ENCODE results near the gene CCDC40.

Gene CCDC40

GRCh38 chr17:80053102-80053501 is 16.7 kb downstream of the CCDC40 start:
- no peak for DNase-seq

GRCh38 chr17:80055597-80055996 is 19.2 kb downstream of the CCDC40 start:
- no peak for DNase-seq

GRCh38 chr17:80058311-80058955 is 22.0 kb downstream of the CCDC40 start:
- no peak for DNase-seq

GRCh38 chr17:80060644-80061043 is 24.2 kb downstream of the CCDC40 start:
- no peak for DNase-seq

GRCh38 chr17:80061421-80061820 is 25.0 kb downstream of the CCDC40 start:
- DNase-seq = no peak

- peak; percentile 87 for DNase-seq
These were observed 27.6 kb downstream of the CCDC40 start for GRCh38 chr17:80063830-80064585.

- no peak for DNase-seq
These were observed 28.3 kb downstream of the CCDC40 start for GRCh38 chr17:80064696-80065095.

- DNase-seq = no peak
These were observed 29.2 kb downstream of the CCDC40 start for GRCh38 chr17:80065478-80066170.

- no peak for DNase-seq
These were observed 31.0 kb downstream of the CCDC40 start for GRCh38 chr17:80067393-80067986.

- peak; percentile 77 for DNase-seq
These were observed 32.1 kb downstream of the CCDC40 start for GRCh38 chr17:80068301-80069222.

GRCh38 chr17:80070375-80071115 is 34.1 kb downstream of the CCDC40 start:
- DNase-seq = no peak

GRCh38 chr17:80071116-80071841 is 34.8 kb downstream of the CCDC40 start:
- no peak for DNase-seq

GRCh38 chr17:80072410-80072809 is 36.0 kb downstream of the CCDC40 start:
- no peak for DNase-seq

GRCh38 chr17:80080081-80080480 is 43.6 kb downstream of the CCDC40 start:
- DNase-seq = no peak

GRCh38 chr17:80081596-80081995 is 45.2 kb downstream of the CCDC40 start:
- DNase-seq = no peak

- peak; percentile 89 for DNase-seq
These were observed 46.1 kb downstream of the CCDC40 start for GRCh38 chr17:80082403-80083135.

- DNase-seq = no peak
These were observed 46.8 kb downstream of the CCDC40 start for GRCh38 chr17:80083136-80083661.

GRCh38 chr17:80084773-80085172 is 48.3 kb downstream of the CCDC40 start:
- DNase-seq = no peak

- DNase-seq = no peak
These were observed 49.6 kb downstream of the CCDC40 start for GRCh38 chr17:80086081-80086480.

GRCh38 chr17:80086616-80087015 is 50.2 kb downstream of the CCDC40 start:
- DNase-seq = no peak

Measured in islet precursor cell (in vitro differentiated cells).